HL-60 (cell line): ENCODE results near the gene CBX3.
A peak's percentile ranks its signal among the peaks of the same experiment; 100 is the strongest.

Experiments used
- DNase-seq, 2 experiments: peaks; one replicate each; pipeline ENCODE4 v3.0.0-alpha.2; 2010 to 2020; ENCODE audit warnings: low read depth in 1 of 2, low spot score in 1 of 2
- H3K27ac ChIP-seq: fragments of 250-450 bp; sonication (Bioruptor Pico); replicated peaks from 2 replicates; pipeline ENCODE4 v1.5.1; 2020; ENCODE audit warnings: mild to moderate bottlenecking, moderate library complexity
- H3K27me3 ChIP-seq: fragments of 250-450 bp; sonication (Bioruptor Pico); 2 replicates; pipeline ENCODE4 v1.5.1; 2021; ENCODE audit warnings: mild to moderate bottlenecking, moderate library complexity; ENCODE audit not compliant: insufficient read depth, poor library complexity, severe bottlenecking
- H3K4me3 ChIP-seq: replicated peaks from 2 replicates; pipeline ENCODE4 v1.5.1; 2011; ENCODE audit warnings: mild to moderate bottlenecking, control low read depth, low read length; ENCODE audit not compliant: insufficient read depth
- CTCF ChIP-seq: IDR thresholded peaks from one replicate; pipeline ENCODE4 v1.5.1; 2011; ENCODE audit warnings: low read length, control low read depth, inconsistent platforms; ENCODE audit not compliant: insufficient read depth
- GABPA ChIP-seq: IDR thresholded peaks from 2 replicates; pipeline ENCODE4 v1.6.1; 2012; ENCODE audit warnings: low read depth
- POLR2AphosphoS5 ChIP-seq: IDR thresholded peaks from 2 replicates; pipeline ENCODE4 v1.6.1; 2012; ENCODE audit warnings: low read depth
- REST ChIP-seq: IDR thresholded peaks from 2 replicates; pipeline ENCODE4 v1.6.1; 2012; ENCODE audit warnings: low read depth; ENCODE audit not compliant: insufficient replicate concordance
- SPI1 ChIP-seq: IDR thresholded peaks from 2 replicates; pipeline ENCODE4 v1.6.1; 2012; ENCODE audit warnings: low read depth, mild to moderate bottlenecking, borderline replicate concordance

The CBX3 gene

GRCh38 chr7:26191233-26191973 lies 10.1 kb upstream of the CBX3 start:
- H3K27ac ChIP-seq = no peak overlapping the region
- H3K4me3 ChIP-seq = no peak overlapping the region
- TF ChIP-seq POLR2AphosphoS5 = no peak
- no peak for TF ChIP-seq REST
- no peak for TF ChIP-seq GABPA
- TF ChIP-seq SPI1 = no peak
- TF ChIP-seq CTCF = no peak
- no peak for DNase-seq
- H3K27me3 ChIP-seq = no peaks in the 10 kb centered on the region

GRCh38 chr7:26191974-26192479 lies 9.5 kb upstream of the CBX3 start:
- no peaks in the 10 kb centered on the region for H3K27me3 ChIP-seq
- no peak for DNase-seq
- H3K27ac ChIP-seq = no peak overlapping the region
- TF ChIP-seq POLR2AphosphoS5 (no peak; the same call in 1 of the 2 replicates), REST (no peak), SPI1 (no peak), CTCF (no peak), GABPA (no peak)
- no peak overlapping the region for H3K4me3 ChIP-seq

GRCh38 chr7:26192485-26193087 lies 9.0 kb upstream of the CBX3 start:
- Histone ChIP-seq H3K27ac (no peak overlapping the region), H3K27me3 (no peaks in the 10 kb centered on the region), H3K4me3 (no peak overlapping the region)
- TF ChIP-seq REST (no peak), CTCF (no peak), POLR2AphosphoS5 (peak; percentile 49; the same call in 1 of the 2 replicates), SPI1 (peak; percentile 7; the same call in 1 of the 2 replicates), GABPA (no peak)
- no peak for DNase-seq
